Measurements from ENCODE around the gene KIF26A.
"Not testable (repeated sequence)": the region's sequence is repeated elsewhere in the genome, so short reads cannot be mapped to it uniquely, and the experiment has no call there.

KIF26A gene

GRCh38 chr14:104220215-104221070 is 82.1 kb downstream of the KIF26A start:
- no peaks in the 10 kb centered on the region for H3K27me3 ChIP-seq (ENCODE audit: control insufficient read depth, insufficient read depth, low read length)
- H3K36me3 ChIP-seq (ENCODE audit: control insufficient read depth, insufficient read depth, low read length): no peaks in the 10 kb centered on the region
- H3K4me3 ChIP-seq (ENCODE audit: low read depth, low read length): no peak overlapping the region
- no peak overlapping the region for H3K9ac ChIP-seq (ENCODE audit: low read depth, low read length)
- H3K9me3 ChIP-seq (ENCODE audit: control insufficient read depth, insufficient read depth, low read length): no peaks in the 10 kb centered on the region
- peaks cover 10% of the 10 kb centered on the region for H3K4me1 ChIP-seq (ENCODE audit: control insufficient read depth, insufficient read depth, low read length)

- H3K9me3 ChIP-seq (ENCODE audit: control insufficient read depth, insufficient read depth, low read length): no peaks in the 10 kb centered on the region
- H3K36me3 ChIP-seq (ENCODE audit: control insufficient read depth, insufficient read depth, low read length): no peaks in the 10 kb centered on the region
- no peak overlapping the region for H3K4me3 ChIP-seq (ENCODE audit: low read depth, low read length)
- H3K27me3 ChIP-seq (ENCODE audit: control insufficient read depth, insufficient read depth, low read length): no peaks in the 10 kb centered on the region
- no peak overlapping the region for H3K9ac ChIP-seq (ENCODE audit: low read depth, low read length)
- peaks cover 11% of the 10 kb centered on the region for H3K4me1 ChIP-seq (ENCODE audit: control insufficient read depth, insufficient read depth, low read length)
These were observed 82.8 kb downstream of the KIF26A start for GRCh38 chr14:104221071-104221625.

GRCh38 chr14:104221636-104222369 is 83.4 kb downstream of the KIF26A start:
- no peaks in the 10 kb centered on the region for H3K9me3 ChIP-seq (ENCODE audit: control insufficient read depth, insufficient read depth, low read length)
- no peak overlapping the region for H3K9ac ChIP-seq (ENCODE audit: low read depth, low read length)

GRCh38 chr14:104222396-104223036 is 84.1 kb downstream of the KIF26A start:
- no peaks in the 10 kb centered on the region for H3K36me3 ChIP-seq (ENCODE audit: control insufficient read depth, insufficient read depth, low read length)
- no peak overlapping the region for H3K9ac ChIP-seq (ENCODE audit: low read depth, low read length)
- H3K27me3 ChIP-seq (ENCODE audit: control insufficient read depth, insufficient read depth, low read length): no peaks in the 10 kb centered on the region
- H3K9me3 ChIP-seq (ENCODE audit: control insufficient read depth, insufficient read depth, low read length): no peaks in the 10 kb centered on the region
- H3K4me3 ChIP-seq (ENCODE audit: low read depth, low read length): no peak overlapping the region
- H3K4me1 ChIP-seq (ENCODE audit: control insufficient read depth, insufficient read depth, low read length): peaks cover 14% of the 10 kb centered on the region

More at GRCh38 chr14:104221636-104222369, 83.4 kb downstream of the KIF26A start:
- Histone ChIP-seq H3K4me1 (ENCODE audit: control insufficient read depth, insufficient read depth, low read length) (peaks cover 14% of the 10 kb centered on the region), H3K36me3 (ENCODE audit: control insufficient read depth, insufficient read depth, low read length) (no peaks in the 10 kb centered on the region), H3K4me3 (ENCODE audit: low read depth, low read length) (no peak overlapping the region), H3K27me3 (ENCODE audit: control insufficient read depth, insufficient read depth, low read length) (no peaks in the 10 kb centered on the region)

GRCh38 chr14:104223101-104224041 is 85.0 kb downstream of the KIF26A start:
- Histone ChIP-seq H3K27me3 (ENCODE audit: control insufficient read depth, insufficient read depth, low read length) (no peaks in the 10 kb centered on the region), H3K9me3 (ENCODE audit: control insufficient read depth, insufficient read depth, low read length) (no peaks in the 10 kb centered on the region), H3K36me3 (ENCODE audit: control insufficient read depth, insufficient read depth, low read length) (no peaks in the 10 kb centered on the region), H3K9ac (ENCODE audit: low read depth, low read length) (no peak overlapping the region), H3K4me3 (ENCODE audit: low read depth, low read length) (no peak overlapping the region), H3K4me1 (ENCODE audit: control insufficient read depth, insufficient read depth, low read length) (peaks cover 14% of the 10 kb centered on the region)

- Histone ChIP-seq H3K36me3 (ENCODE audit: control insufficient read depth, insufficient read depth, low read length) (no peaks in the 10 kb centered on the region), H3K9me3 (ENCODE audit: control insufficient read depth, insufficient read depth, low read length) (no peaks in the 10 kb centered on the region), H3K27me3 (ENCODE audit: control insufficient read depth, insufficient read depth, low read length) (no peaks in the 10 kb centered on the region), H3K4me1 (ENCODE audit: control insufficient read depth, insufficient read depth, low read length) (peaks cover 14% of the 10 kb centered on the region), H3K9ac (ENCODE audit: low read depth, low read length) (no peak overlapping the region), H3K4me3 (ENCODE audit: low read depth, low read length) (no peak overlapping the region)
These were observed 85.7 kb downstream of the KIF26A start for GRCh38 chr14:104224131-104224505.

- Histone ChIP-seq H3K4me3 (ENCODE audit: low read depth, low read length) (no peak overlapping the region), H3K4me1 (ENCODE audit: control insufficient read depth, insufficient read depth, low read length) (peaks cover 14% of the 10 kb centered on the region), H3K36me3 (ENCODE audit: control insufficient read depth, insufficient read depth, low read length) (no peaks in the 10 kb centered on the region), H3K9ac (ENCODE audit: low read depth, low read length) (peak overlapping the region; percentile 24), H3K9me3 (ENCODE audit: control insufficient read depth, insufficient read depth, low read length) (no peaks in the 10 kb centered on the region), H3K27me3 (ENCODE audit: control insufficient read depth, insufficient read depth, low read length) (no peaks in the 10 kb centered on the region)
These were observed 86.3 kb downstream of the KIF26A start for GRCh38 chr14:104224506-104225277.

GRCh38 chr14:104225278-104226190 is 87.1 kb downstream of the KIF26A start:
- H3K4me1 ChIP-seq (ENCODE audit: control insufficient read depth, insufficient read depth, low read length): peaks cover 12% of the 10 kb centered on the region
- not testable (repeated sequence) for H3K4me3 ChIP-seq (ENCODE audit: low read depth, low read length); H3K9me3 ChIP-seq (ENCODE audit: control insufficient read depth, insufficient read depth, low read length); H3K9ac ChIP-seq (ENCODE audit: low read depth, low read length); H3K36me3 ChIP-seq (ENCODE audit: control insufficient read depth, insufficient read depth, low read length); H3K27me3 ChIP-seq (ENCODE audit: control insufficient read depth, insufficient read depth, low read length)

- H3K9ac ChIP-seq (ENCODE audit: low read depth, low read length): peak overlapping the region; percentile 37
- peaks cover under 1% of the 10 kb centered on the region for H3K9me3 ChIP-seq (ENCODE audit: control insufficient read depth, insufficient read depth, low read length)
- H3K27me3 ChIP-seq (ENCODE audit: control insufficient read depth, insufficient read depth, low read length): no peaks in the 10 kb centered on the region
- H3K4me3 ChIP-seq (ENCODE audit: low read depth, low read length): no peak overlapping the region
- H3K4me1 ChIP-seq (ENCODE audit: control insufficient read depth, insufficient read depth, low read length): peaks cover 12% of the 10 kb centered on the region
- H3K36me3 ChIP-seq (ENCODE audit: control insufficient read depth, insufficient read depth, low read length): no peaks in the 10 kb centered on the region
These were observed 88.3 kb downstream of the KIF26A start for GRCh38 chr14:104226421-104227383.
